Ovary (tissue), 9 donors: ENCODE results near the gene FUCA1. TPM values are rescaled to one million over a fixed set of nuclear protein-coding genes. Genes with fewer than 3 reads are reported as not detected.
A peak's percentile ranks its signal among the peaks of the same experiment; 100 is the strongest.

Experiments
- DNase-seq, 5 donors: peaks; one replicate each; pipeline ENCODE4 v3.0.0-alpha.2; 2019 to 2020
- H3K27ac ChIP-seq, 2 donors: fragments of 200-600 bp; one replicate each; pipeline versions ENCODE4 v1.5.1 to v1.8.0; 2019 to 2022
- H3K27me3 ChIP-seq: fragments of 200-600 bp; one replicate; pipeline ENCODE4 v1.8.0; 2022
- H3K36me3 ChIP-seq: fragments of 200-600 bp; sonication (generic); one replicate; pipeline ENCODE4 v1.5.1; 2019
- H3K4me1 ChIP-seq: one replicate; pipeline ENCODE4 v1.8.1; 2013; ENCODE audit warnings: mild to moderate bottlenecking, moderate library complexity; ENCODE audit not compliant: insufficient read depth
- H3K4me3 ChIP-seq: fragments of 200-600 bp; sonication (generic); one replicate; pipeline ENCODE4 v1.5.1; 2017
- H3K9me3 ChIP-seq, 2 donors: fragments of 200-600 bp in 1 of 2; sonication (generic) in 1 of 2; one replicate each; pipeline versions ENCODE4 v1.5.1 to v1.8.1; 2013 to 2019; ENCODE audit warnings: mild to moderate bottlenecking in 1 of 2, moderate library complexity in 1 of 2
- EP300 ChIP-seq: sonication (generic); formaldehyde crosslinking; IDR thresholded peaks from one replicate; pipeline ENCODE4 v1.6.1; 2017; ENCODE audit warnings: antibody characterized with exemption
- POLR2A ChIP-seq: fragments of 450-650 bp; IDR thresholded peaks from one replicate; pipeline ENCODE4 v1.6.1; 2017; ENCODE audit warnings: antibody characterized with exemption, mild to moderate bottlenecking, moderate library complexity
- WGBS, 3 donors: extraction: QIAGEN DNeasy Blood & Tissue Kit in 1 of 3; methylation state at CpG; one replicate each; pipeline versions ENCODE4 v1.1.5 to v1.1.7; 2013 to 2017; 5-methylcytosine and 5-hydroxymethylcytosine counted together
- intact Hi-C, 4 donors: fragments of 100-400 bp; cut with DNase I; formaldehyde crosslinking; loops; one replicate each; pipeline versions ENCODE4 v1.11.0 to v1.15.1; 2022 to 2023
- polyA plus RNA-seq, 2 donors: library from polyadenylated mRNA; stranded (reverse); fragments of 200-250 nt in 1 of 2; fragments of 350-450 nt in 1 of 2; fragmentation: Illumina TruSeq in 1 of 2; extraction: RNeasy Lipid Tissue Mini Kit (QIAGEN cat#74804) in 1 of 2; gene quantifications; one replicate each; pipeline ENCODE4 v1.2.3, GENCODE V29; 2013 to 2014
- total RNA-seq, 7 donors: library from RNA; depleted of rRNA in 2 of 7; stranded (reverse); fragments of >200 nt in 2 of 7; fragmentation: NEBNext Ultra II Directional in 3 of 7; extraction: Animal tissue kit (Norgen Biotek cat#: 25700) in 3 of 7; gene quantifications; one replicate each; pipeline versions ENCODE4 v1.1.0 to v1.2.4, GENCODE V29; 2016 to 2023
- TF ChIP-seq, protein P1 (sequence below), 3 donors: fragments of 450-650 bp in 2 of 3; fragments of 200-600 bp in 1 of 3; IDR thresholded peaks; one replicate each; pipeline versions ENCODE4 v1.5.1 to v1.8.0; 2016 to 2022; ENCODE audit warnings: antibody characterized with exemption in 3 of 3, mild to moderate bottlenecking in 1 of 3
- donor health status: DM: no; HTN: no; CAD: no; lungs with moderate emphysema.
- donor health status: DM: no; HTN: no; CAD: no.
- donor health status: Bipolar disorder and iron deficiency.
- donor health status: DM: yes; HTN: yes; CAD: no.
- donor health status: DM: no; HTN: no; CAD: no.
- donor health status: DM: yes; HTN: yes; CAD: no.

Gene FUCA1
- total and polyA plus RNA-seq, 9 donors = 21.7 to 112 (median 25.6) TPM

DNA sequence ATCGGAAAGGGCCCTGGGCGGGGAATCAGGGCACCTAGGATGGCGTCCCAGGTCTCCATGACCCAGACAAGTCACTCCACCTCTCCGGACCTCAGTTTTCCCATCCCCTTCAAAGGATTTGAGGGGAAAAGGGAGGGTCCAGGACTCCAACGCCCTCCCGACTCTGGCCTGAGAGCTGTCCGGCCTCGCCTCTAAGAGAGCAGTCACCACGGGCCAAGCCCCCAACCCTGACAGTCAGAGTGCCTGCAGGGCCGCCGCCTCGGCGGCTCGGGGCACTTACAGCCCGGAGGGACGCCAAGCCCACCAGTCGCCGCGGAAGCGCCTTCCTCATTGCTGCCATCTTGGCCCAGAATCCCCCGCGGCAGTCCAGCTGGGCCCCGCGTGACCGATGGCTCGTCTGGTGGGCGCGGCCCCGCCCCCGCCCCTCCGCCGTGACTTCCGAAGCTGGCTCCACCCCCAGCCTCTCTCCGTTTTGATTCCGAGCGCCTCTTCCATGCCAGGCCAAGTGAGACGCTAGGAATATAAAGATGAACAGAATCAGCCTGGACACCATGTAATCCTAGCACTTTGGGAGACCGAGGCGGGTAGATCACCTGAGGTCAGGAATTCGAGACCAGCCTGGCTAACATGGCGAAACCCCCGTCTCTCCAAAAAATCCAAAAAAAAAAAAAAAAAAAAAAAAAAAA lies 42.9 kb downstream of the FUCA1 start, which contains the start of gene HMGCL:
Gene HMGCL (minus strand): TSS at position 354 of the 686 bp plus-strand sequence. CDS start 14 bp downstream, at position 340.
- Histone ChIP-seq H3K27me3 (no peaks in the 10 kb centered on the region), H3K27ac (peak within 1 kb of the TSS; percentile 75 to 90), H3K36me3 (no peaks in the 10 kb centered on the region), H3K9me3 (no peaks in the 10 kb centered on the region), H3K4me3 (peak within 1 kb of the TSS; percentile 74), H3K4me1 (peaks cover 3% of the 10 kb centered on the region)
- peak; percentile 89 to 93 (median 92) for DNase-seq
- WGBS, 3 donors = 1% methylated on average over 34 to 42 of the region's 42 CpGs
- intact Hi-C loops = no loop called here
- TF ChIP-seq POLR2A = peak; percentile 90
- TF ChIP-seq, protein P1, sequence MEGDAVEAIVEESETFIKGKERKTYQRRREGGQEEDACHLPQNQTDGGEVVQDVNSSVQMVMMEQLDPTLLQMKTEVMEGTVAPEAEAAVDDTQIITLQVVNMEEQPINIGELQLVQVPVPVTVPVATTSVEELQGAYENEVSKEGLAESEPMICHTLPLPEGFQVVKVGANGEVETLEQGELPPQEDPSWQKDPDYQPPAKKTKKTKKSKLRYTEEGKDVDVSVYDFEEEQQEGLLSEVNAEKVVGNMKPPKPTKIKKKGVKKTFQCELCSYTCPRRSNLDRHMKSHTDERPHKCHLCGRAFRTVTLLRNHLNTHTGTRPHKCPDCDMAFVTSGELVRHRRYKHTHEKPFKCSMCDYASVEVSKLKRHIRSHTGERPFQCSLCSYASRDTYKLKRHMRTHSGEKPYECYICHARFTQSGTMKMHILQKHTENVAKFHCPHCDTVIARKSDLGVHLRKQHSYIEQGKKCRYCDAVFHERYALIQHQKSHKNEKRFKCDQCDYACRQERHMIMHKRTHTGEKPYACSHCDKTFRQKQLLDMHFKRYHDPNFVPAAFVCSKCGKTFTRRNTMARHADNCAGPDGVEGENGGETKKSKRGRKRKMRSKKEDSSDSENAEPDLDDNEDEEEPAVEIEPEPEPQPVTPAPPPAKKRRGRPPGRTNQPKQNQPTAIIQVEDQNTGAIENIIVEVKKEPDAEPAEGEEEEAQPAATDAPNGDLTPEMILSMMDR (IDR thresholded peaks at IDR 0.05) = no peak

DNA sequence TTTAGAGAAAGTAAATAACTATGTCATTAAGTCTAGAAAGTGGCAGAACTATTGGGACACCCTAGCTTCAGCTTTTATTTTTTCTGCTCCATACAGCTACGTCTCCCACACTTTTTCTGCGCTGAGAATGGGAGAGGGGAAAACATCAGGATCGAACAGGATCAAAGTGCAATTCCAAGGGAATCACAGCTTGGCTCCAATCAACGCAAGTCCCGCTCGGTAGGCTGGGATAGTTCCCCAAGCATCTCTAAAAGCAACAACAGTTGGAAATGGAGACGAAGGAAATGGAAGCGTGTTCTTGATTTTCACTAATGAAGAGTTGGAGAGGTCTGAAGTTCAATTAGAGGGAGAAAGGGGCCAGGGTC lies 43.4 kb downstream of the FUCA1 start:
- intact Hi-C loops = no loop called here
- no peaks in the 10 kb centered on the region for H3K9me3 ChIP-seq
- WGBS, 3 donors = 1 to 2% (median 1%) methylated on average over 8 of the region's 8 CpGs
- no peak for DNase-seq
- peak overlapping the region; percentile 75 to 90 for H3K27ac ChIP-seq
- H3K4me3 ChIP-seq = peak overlapping the region; percentile 74
- H3K4me1 ChIP-seq = peaks cover 3% of the 10 kb centered on the region
- no peak for TF ChIP-seq EP300
- TF ChIP-seq POLR2A = no peak
- TF ChIP-seq, protein P1 (IDR thresholded peaks at IDR 0.05) = no peak
- no peaks in the 10 kb centered on the region for H3K27me3 ChIP-seq
- H3K36me3 ChIP-seq = no peaks in the 10 kb centered on the region

DNA sequence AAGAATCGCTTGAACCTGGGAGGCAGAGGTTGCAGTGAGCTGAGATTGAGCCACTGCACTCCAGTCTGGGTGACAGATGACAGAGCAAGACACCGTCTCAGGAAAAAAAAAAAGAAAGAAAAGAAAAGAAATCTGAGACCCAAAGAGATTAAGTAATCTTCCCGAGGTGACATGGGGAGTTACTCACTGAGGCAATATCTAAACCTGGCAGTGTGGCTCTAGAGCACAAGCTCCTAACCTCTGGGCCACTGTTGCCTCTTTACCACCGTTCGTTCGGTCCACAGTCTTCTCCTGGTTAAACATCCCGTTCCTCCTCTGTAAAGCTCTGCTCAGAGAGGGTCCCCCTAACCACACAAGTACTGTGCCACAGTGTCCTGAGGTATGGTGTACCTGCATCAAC lies 44.3 kb downstream of the FUCA1 start:
- peaks cover 3% of the 10 kb centered on the region for H3K4me1 ChIP-seq
- DNase-seq = no peak
- intact Hi-C loops = no loop called here
- 84 to 87% (median 86%) methylated on average over 7 of the region's 7 CpGs for whole genome bisulfite sequencing, 3 donors
- no peaks in the 10 kb centered on the region for H3K27me3 ChIP-seq
- no peaks in the 10 kb centered on the region for H3K9me3 ChIP-seq
- no peak overlapping the region for H3K27ac ChIP-seq
- no peak for TF ChIP-seq EP300
- TF ChIP-seq, protein P1 (IDR thresholded peaks at IDR 0.05) = no peak
- no peak for TF ChIP-seq POLR2A
- H3K4me3 ChIP-seq = no peak overlapping the region
- no peaks in the 10 kb centered on the region for H3K36me3 ChIP-seq

DNA sequence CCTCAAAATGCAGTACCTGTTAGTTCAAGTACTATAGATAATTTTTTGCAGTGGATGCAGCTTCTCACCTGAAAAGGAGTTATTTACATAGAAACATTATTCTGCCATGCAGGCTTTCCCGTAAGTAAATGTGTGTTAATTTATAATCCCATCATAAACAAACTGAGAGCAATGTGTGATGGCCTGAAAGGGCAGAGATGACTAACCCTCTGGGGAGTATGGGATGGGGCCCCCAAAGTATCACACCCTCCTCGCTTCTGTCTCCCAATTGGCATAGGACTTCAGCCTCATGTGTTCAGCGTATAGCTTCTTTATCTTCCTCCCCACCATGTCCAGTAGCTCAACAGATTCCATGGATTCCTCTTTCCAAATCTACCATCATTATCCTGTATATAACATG lies 50.5 kb downstream of the FUCA1 start:
- Histone ChIP-seq H3K4me3 (no peak overlapping the region), H3K4me1 (no peaks in the 10 kb centered on the region), H3K27ac (no peak overlapping the region), H3K9me3 (no peaks in the 10 kb centered on the region), H3K27me3 (no peaks in the 10 kb centered on the region), H3K36me3 (no peaks in the 10 kb centered on the region)
- DNase-seq = no peak
- TF ChIP-seq EP300 = no peak
- TF ChIP-seq, protein P1 (IDR thresholded peaks at IDR 0.05) = no peak
- TF ChIP-seq POLR2A = no peak
- WGBS, 3 donors = 89 to 93% (median 91%) methylated on average over 3 of the region's 3 CpGs
- intact Hi-C loops = no loop called here
